ENCODE data around the gene KMT2C. TPM values are rescaled to one million over a fixed set of nuclear protein-coding genes. Genes with fewer than 3 reads are reported as not detected.

KMT2C gene
- total RNA-seq, 2 donors from 2014 or later = 70.0 to 110 TPM

GRCh38 chr7:152086513-152086912 lies 349.3 kb downstream of the KMT2C start:
- ATAC-seq (ENCODE audit: insufficient number of reproducible peaks, low FRiP score, low read depth) = no peak
- no peak overlapping the region for H3K27ac ChIP-seq
- no peak for DNase-seq (ENCODE audit: low spot score)
- no peaks in the 10 kb centered on the region for H3K27me3 ChIP-seq (replicated peaks; ENCODE audit: insufficient read depth)
- peaks cover 10% of the 10 kb centered on the region for H3K9me3 ChIP-seq
- no peak overlapping the region for H3K4me3 ChIP-seq
- TF ChIP-seq CTCF (IDR thresholded peaks at IDR 0.05) = no peak
- peaks cover 0 to 4% of the 10 kb centered on the region in 2 donors for H3K4me1 ChIP-seq (ENCODE audit: control insufficient read depth in 1 of 2, low read depth in 2 of 2)
- no peaks in the 10 kb centered on the region for H3K36me3 ChIP-seq

GRCh38 chr7:152085131-152085530 lies 350.7 kb downstream of the KMT2C start:
- no peak for DNase-seq (ENCODE audit: low spot score)
- no peak for TF ChIP-seq CTCF (IDR thresholded peaks at IDR 0.05)
- Histone ChIP-seq H3K27me3 (replicated peaks; ENCODE audit: insufficient read depth) (no peaks in the 10 kb centered on the region), H3K36me3 (no peaks in the 10 kb centered on the region), H3K9me3 (peaks cover 10% of the 10 kb centered on the region), H3K4me3 (no peak overlapping the region), H3K27ac (no peak overlapping the region), H3K4me1 (ENCODE audit: control insufficient read depth in 1 of 2, low read depth in 2 of 2) (peaks cover 0 to 4% of the 10 kb centered on the region in 2 donors)
- peak; percentile 28 for ATAC-seq (ENCODE audit: insufficient number of reproducible peaks, low FRiP score, low read depth)

Other genes with a start within 250 kb of the KMT2C start
- gene XRCC2, start 240.1 kb upstream of the KMT2C start, total RNA-seq = under 1 TPM; 0.14 to 0.49 TPM